H9 (cell line): ENCODE results near the gene EFNB3. TPM values are rescaled to one million over a fixed set of nuclear protein-coding genes. Genes with fewer than 3 reads are reported as not detected.

Experiments used
- DNase-seq: peaks from one replicate; pipeline ENCODE4 v3.0.0-alpha.2; 2017
- H2AFZ ChIP-seq: one replicate; pipeline ENCODE4 v1.6.1; 2013; ENCODE audit warnings: mild to moderate bottlenecking, low read length, control low read depth, moderate library complexity
- H2AK5ac ChIP-seq: 2 replicates; pipeline ENCODE4 v1.6.1; 2013; ENCODE audit warnings: low read length, control low read depth, mixed read lengths; ENCODE audit not compliant: insufficient read length
- H2BK120ac ChIP-seq: one replicate; pipeline ENCODE4 v1.6.1; 2013; ENCODE audit warnings: low read depth, mild to moderate bottlenecking, low read length, control low read depth, inconsistent platforms; ENCODE audit not compliant: poor library complexity, severe bottlenecking
- H2BK12ac ChIP-seq: 2 replicates; pipeline ENCODE4 v1.6.1; 2013; ENCODE audit warnings: low read length, control low read depth, mixed read lengths, low read depth; ENCODE audit not compliant: insufficient read length
- H2BK15ac ChIP-seq: 2 replicates; pipeline ENCODE4 v1.6.1; 2013; ENCODE audit warnings: low read depth, low read length, control low read depth
- H2BK20ac ChIP-seq: one replicate; pipeline ENCODE4 v1.6.1; 2013; ENCODE audit warnings: low read depth, mild to moderate bottlenecking, low read length, control low read depth, inconsistent platforms; ENCODE audit not compliant: poor library complexity, severe bottlenecking
- H2BK5ac ChIP-seq: 2 replicates; pipeline ENCODE4 v1.6.1; 2013; ENCODE audit warnings: low read length, control low read depth, mixed read lengths; ENCODE audit not compliant: insufficient read length
- H3K14ac ChIP-seq: 2 replicates; pipeline ENCODE4 v1.6.1; 2013; ENCODE audit warnings: low read length, control low read depth; ENCODE audit not compliant: insufficient read depth
- H3K18ac ChIP-seq: 2 replicates; pipeline ENCODE4 v1.6.1; 2013; ENCODE audit warnings: low read depth, mild to moderate bottlenecking, mixed read lengths, low read length, control low read depth; ENCODE audit not compliant: insufficient read length
- H3K23ac ChIP-seq: 2 replicates; pipeline ENCODE4 v1.6.1; 2013; ENCODE audit warnings: low read length, control low read depth, mixed read lengths, low read depth; ENCODE audit not compliant: insufficient read length
- H3K23me2 ChIP-seq: 2 replicates; pipeline ENCODE4 v1.6.1; 2013; ENCODE audit warnings: low read depth, mild to moderate bottlenecking, mixed read lengths, low read length, control low read depth; ENCODE audit not compliant: insufficient read length, poor library complexity, severe bottlenecking
- H3K27ac ChIP-seq: 2 replicates; pipeline ENCODE4 v1.5.1; 2013; ENCODE audit warnings: low read length, control low read depth, mixed read lengths, low read depth; ENCODE audit not compliant: insufficient read length
- H3K27me3 ChIP-seq: 2 replicates; pipeline ENCODE4 v1.6.1; 2013; ENCODE audit warnings: low read length, control low read depth, inconsistent platforms; ENCODE audit not compliant: insufficient read depth
- H3K4ac ChIP-seq: 2 replicates; pipeline ENCODE4 v1.6.1; 2013; ENCODE audit warnings: low read depth, mild to moderate bottlenecking, control low read depth, inconsistent platforms, low read length, moderate library complexity
- H3K4me1 ChIP-seq: 2 replicates; pipeline ENCODE4 v1.6.1; 2013; ENCODE audit warnings: low read length, control low read depth, inconsistent platforms; ENCODE audit not compliant: insufficient read depth
- H3K4me2 ChIP-seq: 2 replicates; pipeline ENCODE4 v1.6.1; 2013; ENCODE audit warnings: low read length, control low read depth, mixed read lengths; ENCODE audit not compliant: insufficient read length, insufficient read depth
- H3K56ac ChIP-seq: 2 replicates; pipeline ENCODE4 v1.6.1; 2013; ENCODE audit warnings: low read depth, mild to moderate bottlenecking, mixed read lengths, low read length, control low read depth; ENCODE audit not compliant: insufficient read length
- H3K79me1 ChIP-seq: 2 replicates; pipeline ENCODE4 v1.6.1; 2013; ENCODE audit warnings: low read depth, mild to moderate bottlenecking, moderate library complexity, low read length, control low read depth, inconsistent platforms; ENCODE audit not compliant: insufficient read depth, poor library complexity, severe bottlenecking
- H3K79me2 ChIP-seq: 2 replicates; pipeline ENCODE4 v1.6.1; 2013; ENCODE audit warnings: low read length, control low read depth, inconsistent platforms; ENCODE audit not compliant: insufficient read depth
- H3K9ac ChIP-seq: 2 replicates; pipeline ENCODE4 v1.6.1; 2013; ENCODE audit warnings: low read length, control low read depth, mixed read lengths; ENCODE audit not compliant: insufficient read length; ENCODE audit errors: extremely low read depth
- H3K9me3 ChIP-seq: one replicate; pipeline ENCODE4 v1.6.1; 2013; ENCODE audit warnings: low read depth, low read length, inconsistent platforms; ENCODE audit not compliant: control insufficient read depth
- H3T11ph ChIP-seq: one replicate; pipeline ENCODE4 v1.6.1; 2013; ENCODE audit warnings: mild to moderate bottlenecking, low read length, control low read depth, inconsistent platforms
- H4K20me1 ChIP-seq: one replicate; pipeline ENCODE4 v1.6.1; 2013; ENCODE audit not compliant: control insufficient read depth, insufficient read length, insufficient read depth
- H4K5ac ChIP-seq: 2 replicates; pipeline ENCODE4 v1.6.1; 2013; ENCODE audit warnings: low read depth, mild to moderate bottlenecking, mixed read lengths, low read length, control low read depth; ENCODE audit not compliant: insufficient read length
- H4K8ac ChIP-seq: replicated peaks from 2 replicates; pipeline ENCODE4 v1.6.1; 2013; ENCODE audit warnings: low read length, control low read depth, mixed read lengths, low read depth; ENCODE audit not compliant: insufficient read length
- H4K91ac ChIP-seq: 2 replicates; pipeline ENCODE4 v1.6.1; 2013; ENCODE audit warnings: low read depth, mild to moderate bottlenecking, moderate library complexity, mixed read lengths, low read length, control low read depth; ENCODE audit not compliant: insufficient read length
- H3K27ac Mint-ChIP-seq, 3 experiments: 2 replicates in 2 of 3; 3 replicates in 1 of 3; pipeline ENCODE4 v1.8.0; 2020 to 2021; ENCODE audit warnings: mixed read lengths in 3 of 3, mild to moderate bottlenecking in 1 of 3, moderate library complexity in 1 of 3
- H3K27me3 Mint-ChIP-seq: 2 replicates; pipeline ENCODE4 v1.8.0; 2021; ENCODE audit warnings: low read depth, mild to moderate bottlenecking, moderate library complexity, mixed read lengths
- H3K36me3 Mint-ChIP-seq, 3 experiments: 2 replicates in 2 of 3; 3 replicates in 1 of 3; pipeline ENCODE4 v1.8.0; 2020 to 2021; ENCODE audit warnings: low read depth in 3 of 3, mixed read lengths in 3 of 3; ENCODE audit not compliant: insufficient read depth in 1 of 3
- H3K4me1 Mint-ChIP-seq, 2 experiments: 2 replicates each; pipeline ENCODE4 v1.8.0; 2020; ENCODE audit warnings: mixed read lengths in 2 of 2
- H3K4me3 Mint-ChIP-seq, 2 experiments: 2 replicates in 1 of 2; 3 replicates in 1 of 2; pipeline ENCODE4 v1.8.0; 2020 to 2021; ENCODE audit warnings: mild to moderate bottlenecking in 2 of 2, mixed read lengths in 2 of 2, moderate library complexity in 1 of 2
- H3K9me3 Mint-ChIP-seq, 2 experiments: 2 replicates in 1 of 2; 3 replicates in 1 of 2; pipeline ENCODE4 v1.8.0; 2020; ENCODE audit warnings: mild to moderate bottlenecking in 2 of 2, mixed read lengths in 2 of 2, moderate library complexity in 1 of 2
- CTCF ChIP-seq: fragments of 200-600 bp; sonication (generic); conservative IDR thresholded peaks from 3 replicates; pipeline ENCODE4 v1.8.0; 2021; ENCODE audit warnings: antibody characterized with exemption, mild to moderate bottlenecking
- WGBS: extraction: QIAGEN DNeasy Blood & Tissue Kit; methylation state at CpG from one replicate; pipeline ENCODE4 v1.1.7; 2013; ENCODE audit warnings: missing lambda C conversion rate, low lambda C conversion rate, mixed read lengths; ENCODE audit not compliant: insufficient read length; ENCODE audit errors: extremely low coverage; 5-methylcytosine and 5-hydroxymethylcytosine counted together
- total RNA-seq: library from RNA; stranded (reverse); gene quantifications from 2 replicates; pipeline ENCODE4 v1.2.1, GENCODE V29; 2021

Gene EFNB3
- total RNA-seq, 1 experiment from 2014 or later, result 11.3 TPM

DNA sequence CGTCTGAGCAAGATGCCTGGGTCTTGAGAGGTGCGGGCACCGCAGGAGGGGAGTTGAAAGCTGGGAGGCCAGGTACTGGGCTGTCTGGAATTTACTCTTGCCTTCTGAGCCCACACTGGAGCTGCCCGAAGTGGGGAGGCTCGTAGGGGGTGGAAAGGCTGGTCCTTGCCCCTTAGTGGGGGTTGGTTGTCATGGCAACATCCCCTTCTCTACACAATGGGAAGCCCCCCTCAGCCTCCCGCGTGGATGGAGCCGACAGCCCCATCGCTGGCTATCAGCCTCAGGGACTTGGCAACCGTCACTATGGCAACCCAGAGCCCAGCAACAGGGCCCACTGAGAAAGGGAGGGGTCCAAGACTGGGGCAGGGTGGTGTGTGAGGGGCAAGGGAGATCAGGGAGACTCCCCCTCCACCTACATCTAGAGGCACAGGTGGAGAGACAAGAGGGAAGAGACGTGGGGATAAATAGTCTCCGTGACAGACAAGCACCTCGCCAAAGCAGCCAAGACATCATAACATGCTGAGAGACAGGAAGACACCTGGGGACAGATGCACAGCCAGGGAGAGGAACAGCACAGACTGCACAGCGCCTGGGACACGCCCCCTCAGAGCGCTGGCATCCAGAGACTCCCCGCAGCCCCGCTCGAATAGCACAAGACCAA is 7.2 kb downstream of the EFNB3 start:
- no peak overlapping the region for H2BK5ac ChIP-seq
- no peak overlapping the region for H3T11ph ChIP-seq
- no peak overlapping the region for H3K56ac ChIP-seq
- no peaks in the 10 kb centered on the region for H3K79me2 ChIP-seq
- Mint-ChIP-seq H3K4me3 (peak overlapping the region in 1 of 2 experiments; percentile 43; a peak in 2 of 5 replicates), H3K36me3 (peaks cover 0 to 7% (median 0%) of the 10 kb centered on the region in 3 experiments; a peak in 3 of 7 replicates), H3K4me1 (peaks cover 31 to 52% of the 10 kb centered on the region in 2 experiments), H3K27me3 (peaks cover 45% of the 10 kb centered on the region), H3K27ac (no peak overlapping the region), H3K9me3 (no peaks in the 10 kb centered on the region)
- H3K27me3 ChIP-seq, result no peaks in the 10 kb centered on the region
- peaks cover 5% of the 10 kb centered on the region for H3K23me2 ChIP-seq
- no peak overlapping the region for H3K4ac ChIP-seq
- no peak overlapping the region for H2BK12ac ChIP-seq
- no peaks in the 10 kb centered on the region for H3K79me1 ChIP-seq
- no peak overlapping the region for H3K23ac ChIP-seq
- peak; percentile 68 for DNase-seq
- H4K91ac ChIP-seq, result no peak overlapping the region
- no peak overlapping the region for H2AFZ ChIP-seq
- no peak overlapping the region for H3K9ac ChIP-seq
- peaks cover 3% of the 10 kb centered on the region for H3K4me1 ChIP-seq
- no peak overlapping the region for H2BK120ac ChIP-seq
- H2BK15ac ChIP-seq, result no peak overlapping the region
- H4K5ac ChIP-seq, result no peak overlapping the region
- no peak for TF ChIP-seq CTCF
- no peak overlapping the region for H3K27ac ChIP-seq
- H4K8ac ChIP-seq, result no peak overlapping the region
- no peaks in the 10 kb centered on the region for H4K20me1 ChIP-seq
- peak overlapping the region; percentile 5 for H3K4me2 ChIP-seq
- H3K14ac ChIP-seq, result no peak overlapping the region
- no peak overlapping the region for H2BK20ac ChIP-seq
- H3K9me3 ChIP-seq, result no peaks in the 10 kb centered on the region
- no peak overlapping the region for H3K18ac ChIP-seq
- no peak overlapping the region for H2AK5ac ChIP-seq
- WGBS, result no CpG with 5 or more reads among the region's 19 CpGs
